ENCODE measurements around the gene SMIM13. TPM values are rescaled to one million over a fixed set of nuclear protein-coding genes. Genes with fewer than 3 reads are reported as not detected.

SMIM13 gene
- total and polyA plus RNA-seq, 2 donors (not counting 3 experiments of a cell fraction or from before 2014, with no cell fraction given): 3.2 to 14.7 TPM

- Histone ChIP-seq H2AFZ (ENCODE audit: low read depth, low read length) (no peak overlapping the region), H3K9ac (replicated peaks; ENCODE audit: extremely low read depth, insufficient read depth, low read length) (no peak overlapping the region), H4K20me1 (replicated peaks; ENCODE audit: control insufficient read depth, extremely low read depth, insufficient read depth, low read length) (no peaks in the 10 kb centered on the region), H3K9me3 (replicated peaks; ENCODE audit: control insufficient read depth, insufficient read depth, low read length) (no peaks in the 10 kb centered on the region), H3K9me1 (replicated peaks; ENCODE audit: control insufficient read depth, extremely low read depth, insufficient read depth, low read length) (no peaks in the 10 kb centered on the region), H3K4me3 (replicated peaks in 1 of 3; ENCODE audit: insufficient read depth in 1 of 3, low read depth in 1 of 3, low read length in 3 of 3) (no peak overlapping the region), H3K27me3 (ENCODE audit: control insufficient read depth in 2 of 2, insufficient read depth in 2 of 2, low read length in 2 of 2) (no peaks in the 10 kb centered on the region), H3K4me2 (ENCODE audit: insufficient read depth, low read length) (no peak overlapping the region), H3K4me1 (ENCODE audit: control insufficient read depth, extremely low read depth, insufficient read depth, low read length) (no peaks in the 10 kb centered on the region), H3K27ac (ENCODE audit: insufficient read depth, low read depth, low read length) (no peak overlapping the region), H3K36me3 (ENCODE audit: control insufficient read depth in 2 of 2, extremely low read depth in 1 of 2, insufficient read depth in 2 of 2, low read length in 2 of 2) (no peaks in the 10 kb centered on the region), H3K79me2 (ENCODE audit: control insufficient read depth, insufficient read depth, low read length) (no peaks in the 10 kb centered on the region)
- ChIA-PET POLR2A (no interaction called here), CTCF (interaction anchor here (0.8 to 1.5 kb wide), 3 partner anchors 10 to 129 kb away, joined by 3 to 5 read pairs (median 3); partner anchors contain the start of gene SMIM13)
- no TSS peak for BruUV-seq (replicated peaks)
- FAIRE-seq: no peak
- intact Hi-C loops (cut with micrococcal nuclease) (no loop called here), dilution Hi-C loops (cut with MboI; ENCODE audit: extremely low pct_ligation_motif_present, low sequenced_read_pairs) (no loop called here)
- no peak for TF ChIP-seq POLR2A (IDR thresholded peaks at IDR 0.05; ENCODE audit: low read depth, low read length)
- no peak for TF ChIP-seq MYC (IDR thresholded peaks at IDR 0.05; ENCODE audit: low read depth, low read length)
- TF ChIP-seq FOS (IDR thresholded peaks at IDR 0.05; ENCODE audit: borderline replicate concordance, insufficient read depth, low read length): no peak
- TF ChIP-seq GATA2 (IDR thresholded peaks at IDR 0.05; ENCODE audit: insufficient read depth, insufficient read length, low read depth, low read length): no peak
- TF ChIP-seq CTCF (IDR thresholded peaks at IDR 0.05; ENCODE audit: extremely low read depth in 1 of 2, insufficient read depth in 1 of 2, low read depth in 1 of 2, low read length in 2 of 2): no peak
- no peak for TF ChIP-seq POLR2AphosphoS5 (IDR thresholded peaks at IDR 0.05; ENCODE audit: insufficient read depth, low read depth, low read length)
- TF ChIP-seq EZH2 (IDR thresholded peaks at IDR 0.05; ENCODE audit: borderline replicate concordance, low read depth, low read length, severe bottlenecking): no peak
- TF ChIP-seq JUN (IDR thresholded peaks at IDR 0.05; ENCODE audit: borderline replicate concordance, insufficient read depth, insufficient read length, low read depth): no peak
- TF ChIP-seq MAX (IDR thresholded peaks at IDR 0.05; ENCODE audit: insufficient read depth, insufficient read length): no peak
- no peak for DNase-seq (ENCODE audit: low read depth, low spot score)
Observed at GRCh38 chr6:11083491-11083890, 10.1 kb upstream of the SMIM13 start.
